Tibial nerve (tissue), 4 donors: ENCODE measurements around the gene DNM1.

Source experiments
- CTCF ChIP-seq, 5 experiments: fragments of 200-600 bp in 3 of 5; fragments of 450-650 bp in 2 of 5; sonication (generic) in 3 of 5; IDR thresholded peaks; one replicate each; pipeline ENCODE4 v1.5.1; 2016 to 2019; ENCODE audit warnings: antibody characterized with exemption in 5 of 5, mild to moderate bottlenecking in 3 of 5, moderate library complexity in 2 of 5
- EP300 ChIP-seq, 2 donors: sonication (generic); formaldehyde crosslinking; IDR thresholded peaks; one replicate each; pipeline ENCODE4 v1.6.1; 2017; ENCODE audit warnings: antibody characterized with exemption in 2 of 2, mild to moderate bottlenecking in 1 of 2
- POLR2A ChIP-seq, 2 donors: fragments of 450-650 bp; IDR thresholded peaks; one replicate each; pipeline ENCODE4 v1.6.1; 2017; ENCODE audit warnings: antibody characterized with exemption in 2 of 2, mild to moderate bottlenecking in 2 of 2, moderate library complexity in 2 of 2

- no peak for TF ChIP-seq EP300 (IDR thresholded peaks at IDR 0.05)
- TF ChIP-seq POLR2A (IDR thresholded peaks at IDR 0.05), result no peak
- TF ChIP-seq CTCF (IDR thresholded peaks at IDR 0.05), result no peak
These were observed 19.9 kb downstream of the DNM1 start for GRCh38 chr9:128222880-128223670.
